ENCODE measurements around the gene TNFRSF8.

GRCh38 chr1:12104417-12104816, 41.3 kb downstream of the TNFRSF8 start:
- TF ChIP-seq EP300 (IDR thresholded peaks at IDR 0.05) (no peak), CTCF (IDR thresholded peaks at IDR 0.05) (no peak)
